ENCODE results near the gene SYT9.

GRCh38 chr11:7484645-7485044 is 232.9 kb downstream of the SYT9 start:
- TF ChIP-seq POLR2A (IDR thresholded peaks at IDR 0.05; ENCODE audit: low read depth, low read length) (no peak), MAFK (IDR thresholded peaks at IDR 0.05; ENCODE audit: low read depth, low read length) (no peak), RAD21 (IDR thresholded peaks at IDR 0.05; ENCODE audit: low read length) (no peak)
- TF ChIP-seq, protein P1, sequence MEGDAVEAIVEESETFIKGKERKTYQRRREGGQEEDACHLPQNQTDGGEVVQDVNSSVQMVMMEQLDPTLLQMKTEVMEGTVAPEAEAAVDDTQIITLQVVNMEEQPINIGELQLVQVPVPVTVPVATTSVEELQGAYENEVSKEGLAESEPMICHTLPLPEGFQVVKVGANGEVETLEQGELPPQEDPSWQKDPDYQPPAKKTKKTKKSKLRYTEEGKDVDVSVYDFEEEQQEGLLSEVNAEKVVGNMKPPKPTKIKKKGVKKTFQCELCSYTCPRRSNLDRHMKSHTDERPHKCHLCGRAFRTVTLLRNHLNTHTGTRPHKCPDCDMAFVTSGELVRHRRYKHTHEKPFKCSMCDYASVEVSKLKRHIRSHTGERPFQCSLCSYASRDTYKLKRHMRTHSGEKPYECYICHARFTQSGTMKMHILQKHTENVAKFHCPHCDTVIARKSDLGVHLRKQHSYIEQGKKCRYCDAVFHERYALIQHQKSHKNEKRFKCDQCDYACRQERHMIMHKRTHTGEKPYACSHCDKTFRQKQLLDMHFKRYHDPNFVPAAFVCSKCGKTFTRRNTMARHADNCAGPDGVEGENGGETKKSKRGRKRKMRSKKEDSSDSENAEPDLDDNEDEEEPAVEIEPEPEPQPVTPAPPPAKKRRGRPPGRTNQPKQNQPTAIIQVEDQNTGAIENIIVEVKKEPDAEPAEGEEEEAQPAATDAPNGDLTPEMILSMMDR (conservative IDR thresholded peaks at IDR 0.05; ENCODE audit: low read depth, low read length), result no peak
